NCI-H524 (cell line): ENCODE results near the gene UNC5C.

Experiments
- DNase-seq, 2 experiments: peaks; one replicate each; lab custom pipeline; 2025; lab: John Stamatoyannopoulos, UW

Gene UNC5C

GRCh38 chr4:95343235-95343634 is 205.5 kb downstream of the UNC5C start:
- no peak for DNase-seq

- DNase-seq = no peak
Observed at GRCh38 chr4:95340191-95340590, 208.6 kb downstream of the UNC5C start.

- no peak for DNase-seq
Observed at GRCh38 chr4:95325665-95326064, 223.1 kb downstream of the UNC5C start.

GRCh38 chr4:95319169-95319568 is 229.6 kb downstream of the UNC5C start:
- DNase-seq = no peak

- DNase-seq = no peak
Observed at GRCh38 chr4:95318483-95318882, 230.3 kb downstream of the UNC5C start.

GRCh38 chr4:95318044-95318443 is 230.7 kb downstream of the UNC5C start:
- no peak for DNase-seq

GRCh38 chr4:95317085-95317793 is 231.5 kb downstream of the UNC5C start:
- DNase-seq = no peak

- no peak for DNase-seq
Observed at GRCh38 chr4:95314573-95314972, 234.2 kb downstream of the UNC5C start.

GRCh38 chr4:95304898-95305297 is 243.9 kb downstream of the UNC5C start:
- no peak for DNase-seq

GRCh38 chr4:95300304-95300703 is 248.5 kb downstream of the UNC5C start:
- DNase-seq = no peak

GRCh38 chr4:95296052-95296451 is 252.7 kb downstream of the UNC5C start:
- no peak for DNase-seq

- no peak for DNase-seq
Observed at GRCh38 chr4:95295157-95295556, 253.6 kb downstream of the UNC5C start.

GRCh38 chr4:95294321-95294720 is 254.5 kb downstream of the UNC5C start:
- peak; percentile 53 to 82 for DNase-seq

GRCh38 chr4:95293014-95293413 is 255.8 kb downstream of the UNC5C start:
- peak in 1 of 2 experiments; percentile 1 for DNase-seq

GRCh38 chr4:95290702-95291101 is 258.1 kb downstream of the UNC5C start:
- DNase-seq = no peak

- DNase-seq = no peak
Observed at GRCh38 chr4:95289028-95289634, 259.6 kb downstream of the UNC5C start.

GRCh38 chr4:95288552-95288951 is 260.2 kb downstream of the UNC5C start:
- no peak for DNase-seq

GRCh38 chr4:95285797-95286196 is 263.0 kb downstream of the UNC5C start:
- no peak for DNase-seq

- no peak for DNase-seq
Observed at GRCh38 chr4:95284655-95285054, 264.1 kb downstream of the UNC5C start.

GRCh38 chr4:95283320-95283719 is 265.5 kb downstream of the UNC5C start:
- no peak for DNase-seq

- peak; percentile 22 to 59 for DNase-seq
Observed at GRCh38 chr4:95272797-95273196, 276.0 kb downstream of the UNC5C start.

- no peak for DNase-seq
Observed at GRCh38 chr4:95272036-95272435, 276.7 kb downstream of the UNC5C start.

GRCh38 chr4:95268819-95269565 is 279.8 kb downstream of the UNC5C start:
- DNase-seq = peak in 1 of 2 experiments; percentile 16
